Measurements from ENCODE around the gene NPHP4. TPM values are rescaled to one million over a fixed set of nuclear protein-coding genes. Genes with fewer than 3 reads are reported as not detected.

Gene NPHP4
- total RNA-seq, 1 experiment from 2014 or later: 16.8 TPM

DNA sequence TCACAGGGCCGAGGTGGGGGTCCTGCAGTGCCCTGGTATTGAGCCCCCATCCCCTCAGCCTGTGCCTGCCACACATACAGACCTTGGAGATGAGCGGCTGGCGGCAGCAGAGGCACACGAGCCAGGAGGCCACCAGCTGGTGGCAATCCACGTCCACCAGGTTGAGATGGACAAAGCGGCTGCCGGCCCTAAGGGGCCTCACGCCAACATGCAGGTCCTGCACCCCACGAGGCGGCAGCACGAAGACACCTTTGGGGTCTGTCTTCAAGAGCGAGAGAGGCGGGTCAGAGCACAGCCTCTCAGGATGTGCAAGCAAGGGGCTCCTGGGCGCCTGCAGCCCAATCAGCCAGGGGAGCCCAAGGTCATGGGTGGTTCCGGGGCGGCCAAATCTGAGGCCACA lies 128.0 kb downstream of the NPHP4 start (continued):
- TF ChIP-seq, protein P1, sequence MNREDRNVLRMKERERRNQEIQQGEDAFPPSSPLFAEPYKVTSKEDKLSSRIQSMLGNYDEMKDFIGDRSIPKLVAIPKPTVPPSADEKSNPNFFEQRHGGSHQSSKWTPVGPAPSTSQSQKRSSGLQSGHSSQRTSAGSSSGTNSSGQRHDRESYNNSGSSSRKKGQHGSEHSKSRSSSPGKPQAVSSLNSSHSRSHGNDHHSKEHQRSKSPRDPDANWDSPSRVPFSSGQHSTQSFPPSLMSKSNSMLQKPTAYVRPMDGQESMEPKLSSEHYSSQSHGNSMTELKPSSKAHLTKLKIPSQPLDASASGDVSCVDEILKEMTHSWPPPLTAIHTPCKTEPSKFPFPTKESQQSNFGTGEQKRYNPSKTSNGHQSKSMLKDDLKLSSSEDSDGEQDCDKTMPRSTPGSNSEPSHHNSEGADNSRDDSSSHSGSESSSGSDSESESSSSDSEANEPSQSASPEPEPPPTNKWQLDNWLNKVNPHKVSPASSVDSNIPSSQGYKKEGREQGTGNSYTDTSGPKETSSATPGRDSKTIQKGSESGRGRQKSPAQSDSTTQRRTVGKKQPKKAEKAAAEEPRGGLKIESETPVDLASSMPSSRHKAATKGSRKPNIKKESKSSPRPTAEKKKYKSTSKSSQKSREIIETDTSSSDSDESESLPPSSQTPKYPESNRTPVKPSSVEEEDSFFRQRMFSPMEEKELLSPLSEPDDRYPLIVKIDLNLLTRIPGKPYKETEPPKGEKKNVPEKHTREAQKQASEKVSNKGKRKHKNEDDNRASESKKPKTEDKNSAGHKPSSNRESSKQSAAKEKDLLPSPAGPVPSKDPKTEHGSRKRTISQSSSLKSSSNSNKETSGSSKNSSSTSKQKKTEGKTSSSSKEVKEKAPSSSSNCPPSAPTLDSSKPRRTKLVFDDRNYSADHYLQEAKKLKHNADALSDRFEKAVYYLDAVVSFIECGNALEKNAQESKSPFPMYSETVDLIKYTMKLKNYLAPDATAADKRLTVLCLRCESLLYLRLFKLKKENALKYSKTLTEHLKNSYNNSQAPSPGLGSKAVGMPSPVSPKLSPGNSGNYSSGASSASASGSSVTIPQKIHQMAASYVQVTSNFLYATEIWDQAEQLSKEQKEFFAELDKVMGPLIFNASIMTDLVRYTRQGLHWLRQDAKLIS (CRISPR knock-in tag; IDR thresholded peaks at IDR 0.05; ENCODE audit: borderline replicate concordance): no peak
- TF ChIP-seq NFE2L1 (CRISPR knock-in tag; IDR thresholded peaks at IDR 0.05): no peak
- TF ChIP-seq GTF2I (CRISPR knock-in tag; conservative IDR thresholded peaks at IDR 0.05): no peak
- no peak for TF ChIP-seq OVOL2 (CRISPR knock-in tag; IDR thresholded peaks at IDR 0.05; ENCODE audit: borderline replicate concordance)
- TF ChIP-seq TEAD4 (CRISPR knock-in tag; IDR thresholded peaks at IDR 0.05): no peak
- TF ChIP-seq, protein P2, sequence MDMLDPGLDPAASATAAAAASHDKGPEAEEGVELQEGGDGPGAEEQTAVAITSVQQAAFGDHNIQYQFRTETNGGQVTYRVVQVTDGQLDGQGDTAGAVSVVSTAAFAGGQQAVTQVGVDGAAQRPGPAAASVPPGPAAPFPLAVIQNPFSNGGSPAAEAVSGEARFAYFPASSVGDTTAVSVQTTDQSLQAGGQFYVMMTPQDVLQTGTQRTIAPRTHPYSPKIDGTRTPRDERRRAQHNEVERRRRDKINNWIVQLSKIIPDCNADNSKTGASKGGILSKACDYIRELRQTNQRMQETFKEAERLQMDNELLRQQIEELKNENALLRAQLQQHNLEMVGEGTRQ (CRISPR knock-in tag; IDR thresholded peaks at IDR 0.05): no peak
- no peak for TF ChIP-seq ZNF396 (CRISPR knock-in tag; IDR thresholded peaks at IDR 0.05; ENCODE audit: borderline replicate concordance)

DNA sequence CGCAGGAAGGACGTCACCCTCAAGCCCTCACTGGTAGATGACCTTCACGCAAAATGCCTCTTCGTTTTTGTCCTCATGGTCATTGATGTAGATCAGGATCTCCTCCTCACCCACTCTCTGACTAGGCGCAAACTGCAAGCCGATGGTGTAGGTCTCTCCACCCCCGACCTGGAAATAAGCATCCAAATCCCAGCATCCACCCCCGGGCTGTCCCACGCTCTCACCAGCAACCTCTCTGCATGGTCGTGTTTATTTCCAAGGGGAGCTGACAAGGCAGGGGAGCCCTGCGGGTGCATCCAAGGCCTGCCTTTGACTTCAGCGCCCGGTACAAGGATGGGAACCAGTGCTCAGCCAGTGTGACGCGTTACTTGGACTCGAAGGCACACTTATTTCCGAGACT lies 129.0 kb downstream of the NPHP4 start:
- ChIA-PET POLR2A (no interaction called here), CTCF (no interaction called here)
- Mint-ChIP-seq H3K27ac (no peak overlapping the region), H3K9me3 (peaks cover 2% of the 10 kb centered on the region), H3K4me1 (no peaks in the 10 kb centered on the region), H3K4me3 (no peak overlapping the region), H3K27me3 (ENCODE audit: low read depth) (no peaks in the 10 kb centered on the region), H3K36me3 (peaks cover 2% of the 10 kb centered on the region)
- no peak for ATAC-seq
- no peak for DNase-seq (ENCODE audit: low spot score)
- TF ChIP-seq, protein P3, sequence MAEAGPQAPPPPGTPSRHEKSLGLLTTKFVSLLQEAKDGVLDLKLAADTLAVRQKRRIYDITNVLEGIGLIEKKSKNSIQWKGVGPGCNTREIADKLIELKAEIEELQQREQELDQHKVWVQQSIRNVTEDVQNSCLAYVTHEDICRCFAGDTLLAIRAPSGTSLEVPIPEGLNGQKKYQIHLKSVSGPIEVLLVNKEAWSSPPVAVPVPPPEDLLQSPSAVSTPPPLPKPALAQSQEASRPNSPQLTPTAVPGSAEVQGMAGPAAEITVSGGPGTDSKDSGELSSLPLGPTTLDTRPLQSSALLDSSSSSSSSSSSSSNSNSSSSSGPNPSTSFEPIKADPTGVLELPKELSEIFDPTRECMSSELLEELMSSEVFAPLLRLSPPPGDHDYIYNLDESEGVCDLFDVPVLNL (CRISPR knock-in tag; IDR thresholded peaks at IDR 0.05; ENCODE audit: borderline replicate concordance, low read depth): no peak
- TF ChIP-seq NR2C2 (CRISPR knock-in tag; IDR thresholded peaks at IDR 0.05) (no peak), SMAD4 (CRISPR knock-in tag; IDR thresholded peaks at IDR 0.05) (no peak), PRRX2 (CRISPR knock-in tag; IDR thresholded peaks at IDR 0.05) (no peak), ZNF671 (CRISPR knock-in tag; IDR thresholded peaks at IDR 0.05) (no peak), NR1H2 (CRISPR knock-in tag; IDR thresholded peaks at IDR 0.05) (no peak), NR3C1 (CRISPR knock-in tag; conservative IDR thresholded peaks at IDR 0.05; ENCODE audit: low read depth) (no peak), FOXJ3 (CRISPR knock-in tag; IDR thresholded peaks at IDR 0.05; ENCODE audit: borderline replicate concordance) (no peak), FOXP1 (CRISPR knock-in tag; IDR thresholded peaks at IDR 0.05; ENCODE audit: borderline replicate concordance) (no peak), SP1 (CRISPR knock-in tag; conservative IDR thresholded peaks at IDR 0.05) (no peak), KAT7 (CRISPR knock-in tag; IDR thresholded peaks at IDR 0.05; ENCODE audit: borderline replicate concordance) (no peak)
- TF ChIP-seq, protein P4, sequence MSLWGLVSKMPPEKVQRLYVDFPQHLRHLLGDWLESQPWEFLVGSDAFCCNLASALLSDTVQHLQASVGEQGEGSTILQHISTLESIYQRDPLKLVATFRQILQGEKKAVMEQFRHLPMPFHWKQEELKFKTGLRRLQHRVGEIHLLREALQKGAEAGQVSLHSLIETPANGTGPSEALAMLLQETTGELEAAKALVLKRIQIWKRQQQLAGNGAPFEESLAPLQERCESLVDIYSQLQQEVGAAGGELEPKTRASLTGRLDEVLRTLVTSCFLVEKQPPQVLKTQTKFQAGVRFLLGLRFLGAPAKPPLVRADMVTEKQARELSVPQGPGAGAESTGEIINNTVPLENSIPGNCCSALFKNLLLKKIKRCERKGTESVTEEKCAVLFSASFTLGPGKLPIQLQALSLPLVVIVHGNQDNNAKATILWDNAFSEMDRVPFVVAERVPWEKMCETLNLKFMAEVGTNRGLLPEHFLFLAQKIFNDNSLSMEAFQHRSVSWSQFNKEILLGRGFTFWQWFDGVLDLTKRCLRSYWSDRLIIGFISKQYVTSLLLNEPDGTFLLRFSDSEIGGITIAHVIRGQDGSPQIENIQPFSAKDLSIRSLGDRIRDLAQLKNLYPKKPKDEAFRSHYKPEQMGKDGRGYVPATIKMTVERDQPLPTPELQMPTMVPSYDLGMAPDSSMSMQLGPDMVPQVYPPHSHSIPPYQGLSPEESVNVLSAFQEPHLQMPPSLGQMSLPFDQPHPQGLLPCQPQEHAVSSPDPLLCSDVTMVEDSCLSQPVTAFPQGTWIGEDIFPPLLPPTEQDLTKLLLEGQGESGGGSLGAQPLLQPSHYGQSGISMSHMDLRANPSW (CRISPR knock-in tag; conservative IDR thresholded peaks at IDR 0.05; ENCODE audit: low read depth): no peak
- TF ChIP-seq, protein P5, sequence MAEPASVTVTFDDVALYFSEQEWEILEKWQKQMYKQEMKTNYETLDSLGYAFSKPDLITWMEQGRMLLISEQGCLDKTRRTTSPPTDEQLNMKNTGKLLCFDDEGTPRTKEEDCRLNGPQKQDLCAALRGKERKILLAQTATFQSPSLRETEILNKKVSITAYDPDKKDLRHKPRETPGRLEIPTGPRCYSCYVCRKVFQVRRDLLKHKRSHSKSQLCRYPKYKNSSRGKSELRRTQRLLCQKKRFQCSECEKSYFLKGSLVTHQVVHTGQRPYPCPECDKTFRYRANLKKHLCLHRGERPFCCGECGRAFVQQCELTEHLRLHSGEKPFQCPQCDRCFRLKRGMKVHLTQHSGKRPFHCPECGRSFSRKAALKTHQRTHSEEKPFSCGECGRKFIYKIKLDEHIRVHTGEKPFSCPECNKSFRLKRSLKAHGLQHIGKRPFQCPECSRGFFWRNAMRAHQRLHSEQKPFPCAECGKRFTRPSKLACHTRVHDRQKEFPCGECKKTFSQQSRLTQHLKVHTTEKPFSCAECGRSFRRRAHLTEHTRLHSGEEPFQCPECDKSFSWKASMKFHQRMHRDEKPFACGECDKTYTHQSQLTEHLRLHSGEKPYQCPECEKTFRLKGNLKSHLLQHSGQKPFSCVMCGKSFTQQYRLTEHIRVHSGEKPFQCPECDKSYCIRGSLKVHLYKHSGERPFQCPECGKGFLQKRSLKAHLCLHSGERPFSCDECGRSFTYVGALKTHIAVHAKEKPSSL (CRISPR knock-in tag; conservative IDR thresholded peaks at IDR 0.05): no peak
- TF ChIP-seq, protein P6, sequence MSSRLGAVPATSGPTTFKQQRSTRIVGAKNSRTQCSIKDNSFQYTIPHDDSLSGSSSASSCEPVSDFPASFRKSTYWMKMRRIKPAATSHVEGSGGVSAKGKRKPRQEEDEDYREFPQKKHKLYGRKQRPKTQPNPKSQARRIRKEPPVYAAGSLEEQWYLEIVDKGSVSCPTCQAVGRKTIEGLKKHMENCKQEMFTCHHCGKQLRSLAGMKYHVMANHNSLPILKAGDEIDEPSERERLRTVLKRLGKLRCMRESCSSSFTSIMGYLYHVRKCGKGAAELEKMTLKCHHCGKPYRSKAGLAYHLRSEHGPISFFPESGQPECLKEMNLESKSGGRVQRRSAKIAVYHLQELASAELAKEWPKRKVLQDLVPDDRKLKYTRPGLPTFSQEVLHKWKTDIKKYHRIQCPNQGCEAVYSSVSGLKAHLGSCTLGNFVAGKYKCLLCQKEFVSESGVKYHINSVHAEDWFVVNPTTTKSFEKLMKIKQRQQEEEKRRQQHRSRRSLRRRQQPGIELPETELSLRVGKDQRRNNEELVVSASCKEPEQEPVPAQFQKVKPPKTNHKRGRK (CRISPR knock-in tag; IDR thresholded peaks at IDR 0.05; ENCODE audit: borderline replicate concordance): no peak
- TF ChIP-seq, protein P1 (CRISPR knock-in tag; IDR thresholded peaks at IDR 0.05; ENCODE audit: borderline replicate concordance): no peak
